ENCODE results near the gene FKBP1A.

Gene FKBP1A

DNA sequence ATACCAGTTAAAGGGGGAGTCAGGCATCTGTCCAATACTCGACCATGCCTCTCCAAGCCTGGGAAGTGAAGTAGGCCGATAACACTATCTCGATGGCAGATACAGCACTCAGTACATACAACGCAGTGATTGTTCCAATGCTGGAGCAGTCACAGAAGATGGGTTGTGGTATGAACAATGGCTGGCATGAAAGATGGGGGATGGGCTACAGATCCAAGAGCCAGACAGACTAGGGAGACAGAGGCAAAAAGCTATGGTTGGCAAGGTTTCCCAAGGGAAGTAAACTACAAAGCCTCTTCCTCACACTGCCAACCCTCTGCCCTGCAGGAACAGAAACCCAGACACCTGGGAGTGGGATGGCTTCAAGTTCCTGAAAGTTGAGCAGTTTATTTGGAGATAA is 19.2 kb downstream of the FKBP1A start:
- Histone ChIP-seq H3K27ac (ENCODE audit: extremely low read depth, low read depth, low read length) (no peak overlapping the region), H3K9me3 (ENCODE audit: control insufficient read depth, insufficient read depth, low read depth, low read length) (no peaks in the 10 kb centered on the region), H3K4me3 (ENCODE audit: low read depth, low read length) (no peak overlapping the region), H3K4me1 (ENCODE audit: control insufficient read depth, insufficient read depth, low read length) (peaks cover 34% of the 10 kb centered on the region), H3K36me3 (ENCODE audit: control insufficient read depth in 2 of 2, insufficient read depth in 1 of 2, low read length in 2 of 2) (peaks cover 17 to 56% of the 10 kb centered on the region in 2 experiments)
- TF ChIP-seq ZNF596 (tag by site-specific recombination; IDR thresholded peaks at IDR 0.05) = no peak
- TF ChIP-seq ZSCAN30 (tag by site-specific recombination; IDR thresholded peaks at IDR 0.05) = no peak
- no peak for TF ChIP-seq ZNF16 (tag by site-specific recombination; IDR thresholded peaks at IDR 0.05; ENCODE audit: low read depth)
- TF ChIP-seq, protein P1, sequence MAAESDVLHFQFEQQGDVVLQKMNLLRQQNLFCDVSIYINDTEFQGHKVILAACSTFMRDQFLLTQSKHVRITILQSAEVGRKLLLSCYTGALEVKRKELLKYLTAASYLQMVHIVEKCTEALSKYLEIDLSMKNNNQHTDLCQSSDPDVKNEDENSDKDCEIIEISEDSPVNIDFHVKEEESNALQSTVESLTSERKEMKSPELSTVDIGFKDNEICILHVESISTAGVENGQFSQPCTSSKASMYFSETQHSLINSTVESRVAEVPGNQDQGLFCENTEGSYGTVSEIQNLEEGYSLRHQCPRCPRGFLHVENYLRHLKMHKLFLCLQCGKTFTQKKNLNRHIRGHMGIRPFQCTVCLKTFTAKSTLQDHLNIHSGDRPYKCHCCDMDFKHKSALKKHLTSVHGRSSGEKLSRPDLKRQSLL (tag by site-specific recombination; IDR thresholded peaks at IDR 0.05) = no peak
- no peak for TF ChIP-seq ZNF433 (tag by site-specific recombination; IDR thresholded peaks at IDR 0.05; ENCODE audit: low read depth)
- TF ChIP-seq, protein P2, sequence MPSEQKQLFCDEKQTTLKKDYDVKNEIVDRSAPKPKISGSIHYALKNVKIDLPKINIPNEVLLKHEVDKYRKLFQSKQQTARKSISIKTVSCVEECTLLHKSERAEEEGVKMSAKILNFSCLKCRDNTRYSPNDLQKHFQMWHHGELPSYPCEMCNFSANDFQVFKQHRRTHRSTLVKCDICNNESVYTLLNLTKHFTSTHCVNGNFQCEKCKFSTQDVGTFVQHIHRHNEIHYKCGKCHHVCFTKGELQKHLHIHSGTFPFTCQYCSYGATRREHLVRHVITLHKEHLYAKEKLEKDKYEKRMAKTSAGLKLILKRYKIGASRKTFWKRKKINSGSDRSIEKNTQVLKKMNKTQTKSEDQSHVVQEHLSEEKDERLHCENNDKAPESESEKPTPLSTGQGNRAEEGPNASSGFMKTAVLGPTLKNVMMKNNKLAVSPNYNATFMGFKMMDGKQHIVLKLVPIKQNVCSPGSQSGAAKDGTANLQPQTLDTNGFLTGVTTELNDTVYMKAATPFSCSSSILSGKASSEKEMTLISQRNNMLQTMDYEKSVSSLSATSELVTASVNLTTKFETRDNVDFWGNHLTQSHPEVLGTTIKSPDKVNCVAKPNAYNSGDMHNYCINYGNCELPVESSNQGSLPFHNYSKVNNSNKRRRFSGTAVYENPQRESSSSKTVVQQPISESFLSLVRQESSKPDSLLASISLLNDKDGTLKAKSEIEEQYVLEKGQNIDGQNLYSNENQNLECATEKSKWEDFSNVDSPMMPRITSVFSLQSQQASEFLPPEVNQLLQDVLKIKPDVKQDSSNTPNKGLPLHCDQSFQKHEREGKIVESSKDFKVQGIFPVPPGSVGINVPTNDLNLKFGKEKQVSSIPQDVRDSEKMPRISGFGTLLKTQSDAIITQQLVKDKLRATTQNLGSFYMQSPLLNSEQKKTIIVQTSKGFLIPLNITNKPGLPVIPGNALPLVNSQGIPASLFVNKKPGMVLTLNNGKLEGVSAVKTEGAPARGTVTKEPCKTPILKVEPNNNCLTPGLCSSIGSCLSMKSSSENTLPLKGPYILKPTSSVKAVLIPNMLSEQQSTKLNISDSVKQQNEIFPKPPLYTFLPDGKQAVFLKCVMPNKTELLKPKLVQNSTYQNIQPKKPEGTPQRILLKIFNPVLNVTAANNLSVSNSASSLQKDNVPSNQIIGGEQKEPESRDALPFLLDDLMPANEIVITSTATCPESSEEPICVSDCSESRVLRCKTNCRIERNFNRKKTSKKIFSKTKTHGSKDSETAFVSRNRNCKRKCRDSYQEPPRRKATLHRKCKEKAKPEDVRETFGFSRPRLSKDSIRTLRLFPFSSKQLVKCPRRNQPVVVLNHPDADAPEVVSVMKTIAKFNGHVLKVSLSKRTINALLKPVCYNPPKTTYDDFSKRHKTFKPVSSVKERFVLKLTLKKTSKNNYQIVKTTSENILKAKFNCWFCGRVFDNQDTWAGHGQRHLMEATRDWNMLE (tag by site-specific recombination; conservative IDR thresholded peaks at IDR 0.05; ENCODE audit: low read depth) = no peak
- TF ChIP-seq PATZ1 (tag by site-specific recombination; IDR thresholded peaks at IDR 0.05) = no peak
- TF ChIP-seq ZNF555 (tag by site-specific recombination; conservative IDR thresholded peaks at IDR 0.05) = no peak
- TF ChIP-seq SP7 (tag by site-specific recombination; IDR thresholded peaks at IDR 0.05) = no peak
- TF ChIP-seq, protein P3, sequence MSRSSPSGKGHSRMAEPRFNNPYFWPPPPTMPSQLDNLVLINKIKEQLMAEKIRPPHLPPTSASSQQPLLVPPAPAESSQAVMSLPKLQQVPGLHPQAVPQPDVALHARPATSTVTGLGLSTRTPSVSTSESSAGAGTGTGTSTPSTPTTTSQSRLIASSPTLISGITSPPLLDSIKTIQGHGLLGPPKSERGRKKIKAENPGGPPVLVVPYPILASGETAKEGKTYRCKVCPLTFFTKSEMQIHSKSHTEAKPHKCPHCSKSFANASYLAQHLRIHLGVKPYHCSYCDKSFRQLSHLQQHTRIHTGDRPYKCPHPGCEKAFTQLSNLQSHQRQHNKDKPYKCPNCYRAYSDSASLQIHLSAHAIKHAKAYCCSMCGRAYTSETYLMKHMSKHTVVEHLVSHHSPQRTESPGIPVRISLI (tag by site-specific recombination; IDR thresholded peaks at IDR 0.05) = no peak
- TF ChIP-seq ZNF350 (tag by site-specific recombination; IDR thresholded peaks at IDR 0.05) = no peak
- TF ChIP-seq ZNF658 (tag by site-specific recombination; IDR thresholded peaks at IDR 0.05) = no peak
- TF ChIP-seq GLI2 (tag by site-specific recombination; IDR thresholded peaks at IDR 0.05; ENCODE audit: borderline replicate concordance, low read depth) = no peak
- TF ChIP-seq, protein P4, sequence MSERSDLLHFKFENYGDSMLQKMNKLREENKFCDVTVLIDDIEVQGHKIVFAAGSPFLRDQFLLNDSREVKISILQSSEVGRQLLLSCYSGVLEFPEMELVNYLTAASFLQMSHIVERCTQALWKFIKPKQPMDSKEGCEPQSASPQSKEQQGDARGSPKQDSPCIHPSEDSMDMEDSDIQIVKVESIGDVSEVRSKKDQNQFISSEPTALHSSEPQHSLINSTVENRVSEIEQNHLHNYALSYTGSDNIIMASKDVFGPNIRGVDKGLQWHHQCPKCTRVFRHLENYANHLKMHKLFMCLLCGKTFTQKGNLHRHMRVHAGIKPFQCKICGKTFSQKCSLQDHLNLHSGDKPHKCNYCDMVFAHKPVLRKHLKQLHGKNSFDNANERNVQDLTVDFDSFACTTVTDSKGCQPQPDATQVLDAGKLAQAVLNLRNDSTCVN (tag by site-specific recombination; optimal IDR thresholded peaks at IDR 0.05) = no peak
- TF ChIP-seq BCL11B (tag by site-specific recombination; IDR thresholded peaks at IDR 0.05; ENCODE audit: low read depth) = no peak
- TF ChIP-seq ZNF23 (tag by site-specific recombination; IDR thresholded peaks at IDR 0.05; ENCODE audit: borderline replicate concordance) = no peak
- TF ChIP-seq, protein P5, sequence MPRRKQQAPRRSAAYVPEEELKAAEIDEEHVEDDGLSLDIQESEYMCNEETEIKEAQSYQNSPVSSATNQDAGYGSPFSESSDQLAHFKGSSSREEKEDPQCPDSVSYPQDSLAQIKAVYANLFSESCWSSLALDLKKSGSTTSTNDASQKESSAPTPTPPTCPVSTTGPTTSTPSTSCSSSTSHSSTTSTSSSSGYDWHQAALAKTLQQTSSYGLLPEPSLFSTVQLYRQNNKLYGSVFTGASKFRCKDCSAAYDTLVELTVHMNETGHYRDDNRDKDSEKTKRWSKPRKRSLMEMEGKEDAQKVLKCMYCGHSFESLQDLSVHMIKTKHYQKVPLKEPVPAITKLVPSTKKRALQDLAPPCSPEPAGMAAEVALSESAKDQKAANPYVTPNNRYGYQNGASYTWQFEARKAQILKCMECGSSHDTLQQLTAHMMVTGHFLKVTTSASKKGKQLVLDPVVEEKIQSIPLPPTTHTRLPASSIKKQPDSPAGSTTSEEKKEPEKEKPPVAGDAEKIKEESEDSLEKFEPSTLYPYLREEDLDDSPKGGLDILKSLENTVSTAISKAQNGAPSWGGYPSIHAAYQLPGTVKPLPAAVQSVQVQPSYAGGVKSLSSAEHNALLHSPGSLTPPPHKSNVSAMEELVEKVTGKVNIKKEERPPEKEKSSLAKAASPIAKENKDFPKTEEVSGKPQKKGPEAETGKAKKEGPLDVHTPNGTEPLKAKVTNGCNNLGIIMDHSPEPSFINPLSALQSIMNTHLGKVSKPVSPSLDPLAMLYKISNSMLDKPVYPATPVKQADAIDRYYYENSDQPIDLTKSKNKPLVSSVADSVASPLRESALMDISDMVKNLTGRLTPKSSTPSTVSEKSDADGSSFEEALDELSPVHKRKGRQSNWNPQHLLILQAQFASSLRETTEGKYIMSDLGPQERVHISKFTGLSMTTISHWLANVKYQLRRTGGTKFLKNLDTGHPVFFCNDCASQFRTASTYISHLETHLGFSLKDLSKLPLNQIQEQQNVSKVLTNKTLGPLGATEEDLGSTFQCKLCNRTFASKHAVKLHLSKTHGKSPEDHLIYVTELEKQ (tag by site-specific recombination; IDR thresholded peaks at IDR 0.05; ENCODE audit: borderline replicate concordance) = no peak
- no peak for TF ChIP-seq ZNF274 (IDR thresholded peaks at IDR 0.05; ENCODE audit: low read length)
- TF ChIP-seq ZNF274 (tag by site-specific recombination; IDR thresholded peaks at IDR 0.05; ENCODE audit: borderline replicate concordance) = no peak
- TF ChIP-seq TRIM28 (IDR thresholded peaks at IDR 0.05; ENCODE audit: borderline replicate concordance, low read length) = no peak
- ChIA-PET CTCF (interaction anchor here (0.6 to 1.1 kb wide), 2 partner anchors 65 to 103 kb away, joined by 3 read pairs; no protein-coding TSS in a partner anchor), POLR2A (no interaction called here)
